RKO (cell line): ENCODE measurements around the gene CKS1B.

Source experiments
- DNase-seq: peaks from one replicate; pipeline ENCODE4 v3.0.0-alpha.2; 2016; ENCODE audit warnings: low spot score

Gene CKS1B

DNA sequence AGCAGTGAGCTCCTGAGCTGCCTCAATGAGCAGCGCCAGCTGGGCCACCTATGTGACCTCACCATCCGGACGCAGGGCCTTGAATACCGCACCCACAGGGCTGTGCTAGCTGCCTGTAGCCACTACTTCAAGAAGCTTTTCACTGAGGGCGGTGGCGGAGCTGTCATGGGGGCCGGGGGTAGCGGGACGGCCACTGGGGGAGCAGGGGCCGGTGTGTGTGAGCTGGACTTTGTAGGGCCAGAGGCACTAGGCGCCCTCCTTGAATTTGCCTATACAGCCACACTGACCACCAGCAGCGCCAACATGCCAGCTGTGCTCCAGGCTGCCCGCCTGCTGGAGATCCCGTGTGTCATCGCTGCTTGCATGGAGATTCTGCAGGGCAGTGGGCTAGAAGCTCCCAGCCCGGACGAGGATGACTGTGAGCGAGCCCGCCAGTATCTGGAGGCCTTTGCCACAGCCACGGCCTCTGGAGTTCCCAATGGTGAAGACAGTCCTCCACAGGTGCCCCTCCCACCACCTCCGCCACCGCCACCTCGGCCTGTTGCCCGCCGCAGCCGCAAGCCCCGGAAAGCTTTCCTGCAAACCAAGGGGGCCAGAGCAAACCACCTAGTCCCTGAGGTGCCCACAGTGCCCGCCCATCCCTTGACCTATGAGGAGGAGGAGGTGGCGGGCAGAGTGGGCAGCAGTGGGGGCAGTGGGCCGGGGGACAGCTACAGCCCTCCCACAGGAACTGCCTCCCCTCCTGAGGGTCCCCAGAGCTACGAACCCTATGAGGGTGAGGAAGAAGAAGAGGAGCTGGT, 40.4 kb downstream of the CKS1B start:
- no peak for DNase-seq

DNA sequence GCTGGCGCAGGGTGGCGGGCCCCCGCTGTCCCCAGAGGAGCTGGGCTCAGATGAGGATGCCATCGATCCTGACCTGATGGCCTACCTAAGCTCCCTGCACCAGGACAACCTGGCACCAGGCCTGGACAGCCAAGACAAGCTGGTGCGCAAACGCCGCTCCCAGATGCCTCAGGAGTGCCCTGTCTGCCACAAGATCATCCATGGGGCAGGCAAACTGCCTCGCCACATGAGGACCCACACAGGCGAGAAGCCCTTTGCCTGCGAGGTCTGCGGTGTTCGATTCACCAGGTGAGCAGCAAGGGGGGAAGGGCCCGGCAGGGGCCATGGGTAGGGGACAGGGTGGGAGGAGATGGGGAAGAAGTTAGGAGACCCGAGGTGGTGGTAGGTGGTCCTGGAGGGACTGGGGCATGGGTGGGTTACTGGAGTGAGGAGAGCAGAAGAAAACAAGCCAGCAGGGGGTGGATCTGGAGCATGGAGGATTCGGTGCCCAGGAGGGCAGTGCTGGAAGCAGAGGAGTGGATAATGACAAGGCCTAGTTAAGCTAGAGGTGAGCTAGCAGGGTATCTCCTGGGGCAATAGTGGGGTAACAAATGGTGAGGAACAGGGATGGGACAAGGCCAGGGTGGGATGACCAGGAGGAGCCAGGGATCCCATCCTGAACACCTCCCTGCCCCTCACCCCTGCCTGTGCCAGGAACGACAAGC, 41.2 kb downstream of the CKS1B start:
- no peak for DNase-seq

DNA sequence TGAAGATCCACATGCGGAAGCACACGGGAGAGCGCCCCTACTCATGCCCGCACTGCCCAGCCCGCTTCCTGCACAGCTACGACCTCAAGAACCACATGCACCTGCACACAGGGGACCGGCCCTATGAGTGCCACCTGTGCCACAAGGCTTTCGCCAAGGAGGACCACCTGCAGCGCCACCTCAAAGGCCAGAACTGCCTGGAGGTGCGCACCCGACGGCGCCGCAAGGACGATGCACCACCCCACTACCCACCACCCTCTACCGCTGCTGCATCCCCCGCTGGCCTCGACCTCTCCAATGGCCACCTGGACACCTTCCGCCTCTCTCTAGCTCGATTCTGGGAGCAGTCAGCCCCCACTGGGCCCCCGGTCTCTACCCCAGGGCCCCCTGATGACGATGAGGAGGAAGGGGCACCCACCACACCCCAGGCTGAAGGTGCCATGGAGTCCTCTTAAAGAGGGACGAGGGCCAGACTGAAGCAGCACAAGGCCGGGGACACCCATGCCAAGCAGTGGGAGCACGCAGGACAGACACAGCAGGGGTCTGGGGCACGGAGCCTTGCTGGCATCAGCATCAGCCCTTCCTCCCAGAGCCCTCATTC, 41.9 kb downstream of the CKS1B start:
- DNase-seq = no peak

DNA sequence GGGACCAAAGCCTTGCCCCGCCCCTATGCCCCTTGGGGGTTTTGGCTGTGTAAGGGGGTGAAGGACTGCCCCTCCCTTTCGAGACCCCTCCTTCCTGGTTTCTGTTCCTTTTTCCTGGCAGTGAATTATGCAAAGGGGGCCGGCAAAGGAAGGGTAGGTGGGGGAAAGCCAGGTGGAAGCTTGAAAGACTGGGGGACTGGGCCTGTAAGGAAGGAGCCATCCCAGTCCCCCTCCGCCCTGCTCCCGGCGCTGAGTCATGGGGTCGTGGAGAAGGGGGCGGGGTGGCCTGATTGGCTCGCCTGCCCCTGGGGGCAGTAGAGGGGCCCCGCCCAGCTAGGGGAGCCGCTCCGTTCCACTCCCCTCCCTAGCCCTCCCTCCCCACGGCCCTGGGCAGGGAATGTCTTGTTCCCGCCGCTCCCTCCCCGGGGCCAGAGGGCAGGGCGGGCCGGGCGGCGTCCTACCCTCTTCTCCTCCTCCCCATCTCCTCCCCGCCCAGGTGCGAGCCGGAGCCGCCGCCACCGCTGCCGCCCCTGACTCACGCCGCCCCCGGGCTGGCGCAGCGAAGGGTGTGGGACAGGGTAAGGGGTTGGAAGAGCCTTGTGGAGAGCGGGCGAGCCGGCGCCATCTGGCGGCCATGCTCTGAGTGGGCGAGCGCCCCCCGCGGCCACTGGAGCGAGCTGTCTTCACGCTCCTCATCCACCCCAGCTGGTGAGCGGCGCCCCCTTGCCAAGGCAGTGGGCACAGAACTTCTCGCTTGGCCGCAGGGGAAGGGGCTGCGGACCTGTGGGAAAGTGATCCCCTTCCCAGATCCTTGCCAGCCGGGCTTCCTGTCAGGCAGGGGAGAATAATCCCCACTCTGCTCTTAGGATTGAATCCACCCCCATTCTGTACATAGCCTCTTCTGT, 42.8 kb downstream of the CKS1B start:
- peak; percentile 92 for DNase-seq

DNA sequence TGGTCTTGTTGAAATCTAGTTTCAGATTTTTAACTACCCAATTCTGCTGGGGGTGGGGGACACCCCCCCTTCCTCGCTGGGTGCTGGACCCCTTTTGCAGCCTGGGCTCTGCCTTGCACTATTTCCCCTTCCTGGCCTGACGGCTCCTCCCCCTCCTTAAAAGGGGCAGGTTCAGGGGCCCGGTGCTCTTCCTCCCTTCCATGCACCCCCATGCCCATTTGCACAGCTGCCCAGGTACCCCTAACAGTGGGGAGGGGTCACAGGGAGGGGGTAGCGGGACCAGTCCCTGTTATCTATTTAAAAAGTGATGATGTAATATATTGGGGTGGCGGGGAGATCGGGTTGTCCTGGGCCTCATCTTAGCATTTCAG, 43.5 kb downstream of the CKS1B start:
- DNase-seq = no peak

DNA sequence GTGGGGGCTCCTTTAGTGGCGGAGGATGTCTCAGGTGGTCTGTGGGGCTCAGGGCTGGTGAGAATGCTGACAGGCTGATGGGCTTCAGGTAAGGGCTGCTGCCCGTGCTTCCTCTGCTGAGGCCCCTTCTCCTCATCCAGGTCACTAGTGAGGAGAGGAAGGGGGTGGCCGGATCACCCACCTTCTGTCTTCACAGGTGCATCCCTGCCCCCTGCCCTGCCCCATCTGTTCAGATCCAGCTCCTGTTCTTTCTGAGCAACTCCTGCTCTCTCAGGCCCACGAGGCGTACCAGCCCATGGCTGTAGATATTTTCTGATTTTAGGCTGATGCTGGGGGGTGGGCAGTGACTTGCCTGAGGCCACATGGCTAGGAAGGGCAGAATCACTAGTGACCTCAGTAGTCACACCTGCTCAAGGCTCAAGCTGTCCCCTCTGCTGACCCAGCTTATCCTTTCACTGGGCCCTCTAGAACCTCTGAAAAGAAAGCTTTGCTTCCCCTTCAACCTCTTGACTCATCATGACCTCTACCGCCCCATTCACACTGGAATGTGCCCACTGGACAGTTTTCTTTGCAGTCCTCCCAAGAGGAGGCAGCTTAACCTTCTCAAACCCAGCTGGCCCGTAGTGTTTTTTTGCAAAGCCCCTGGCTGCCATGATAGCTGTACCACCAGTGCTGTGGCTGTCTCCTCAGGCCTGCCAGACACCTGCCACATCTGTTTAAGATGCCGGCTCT, 44.3 kb downstream of the CKS1B start:
- DNase-seq = no peak

DNA sequence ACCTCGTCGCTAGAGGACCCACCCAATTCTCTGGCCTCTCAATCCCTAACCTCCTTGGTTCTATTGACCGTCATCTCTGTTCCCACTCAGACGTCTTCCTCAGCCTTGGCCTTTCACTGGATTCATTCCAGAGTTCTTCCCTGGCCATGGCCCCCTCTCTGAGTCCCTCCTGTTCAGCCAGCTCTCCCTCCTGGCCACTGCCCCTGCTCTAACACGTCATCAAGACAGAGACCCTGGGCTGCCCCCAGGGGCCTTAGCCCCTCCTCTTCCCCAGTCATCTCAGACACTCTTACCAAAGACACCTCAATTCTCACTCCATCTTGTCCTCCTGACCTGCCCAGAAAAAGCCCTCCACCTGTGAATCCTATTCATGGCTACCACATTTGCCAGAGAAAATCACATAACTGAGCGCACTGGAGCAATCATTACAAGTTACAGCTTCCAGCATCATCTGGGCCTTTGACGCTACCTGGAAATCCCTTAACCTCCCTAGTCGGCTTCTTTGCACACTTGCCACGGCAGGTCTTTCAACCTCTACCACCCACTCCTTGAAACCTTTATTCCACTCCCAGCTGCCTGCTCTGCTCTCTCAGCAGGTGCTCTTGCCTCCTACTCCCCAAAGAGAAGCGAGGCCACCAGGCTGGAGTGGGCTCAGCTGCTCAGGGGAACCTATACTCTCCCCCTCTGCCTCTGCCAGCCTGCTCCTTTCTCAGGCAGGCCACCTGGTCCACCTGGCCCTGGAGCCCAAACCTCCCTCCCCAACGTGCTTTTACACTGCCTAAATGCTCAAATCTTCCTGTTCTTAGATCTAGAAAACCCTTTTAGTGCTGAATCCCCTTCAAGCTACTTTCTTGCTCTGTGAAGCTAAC, 45.1 kb downstream of the CKS1B start:
- no peak for DNase-seq

DNA sequence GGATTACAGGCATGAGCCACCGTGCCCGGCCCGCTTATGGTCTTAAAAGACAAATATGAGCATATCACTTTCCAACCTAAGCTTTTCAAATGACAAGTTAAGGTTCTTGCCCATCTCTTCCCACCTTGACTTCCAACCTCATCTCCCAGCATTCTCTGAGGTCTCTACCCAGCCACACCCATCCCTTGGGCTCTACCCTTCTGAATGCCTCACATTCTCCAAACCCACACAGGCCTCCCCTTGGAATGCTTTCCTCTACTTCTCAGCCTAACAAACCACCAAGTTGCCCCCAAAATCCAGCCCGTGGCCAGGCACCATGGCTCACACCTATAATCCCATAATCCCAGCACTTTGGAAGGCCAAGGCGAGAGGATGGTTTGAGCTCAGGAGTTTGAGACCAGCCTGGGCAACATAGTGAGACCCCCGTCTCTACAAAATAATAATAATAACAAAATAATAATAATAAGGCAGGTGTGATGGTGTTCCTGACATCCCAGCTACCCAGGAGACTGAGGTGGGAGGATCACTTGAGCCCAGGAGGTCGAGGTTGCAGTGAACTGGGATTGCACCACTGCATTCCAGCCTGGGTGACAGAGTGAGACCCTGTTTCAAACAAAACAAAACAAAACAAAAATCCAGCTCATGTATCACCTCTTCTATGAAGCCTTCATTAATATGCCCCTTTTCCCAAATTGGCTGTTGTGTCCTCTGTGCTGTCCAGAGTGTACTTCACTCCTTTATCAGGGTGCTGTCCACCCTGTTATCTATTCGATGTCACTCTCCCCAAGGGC, 47.9 kb downstream of the CKS1B start:
- no peak for DNase-seq

DNA sequence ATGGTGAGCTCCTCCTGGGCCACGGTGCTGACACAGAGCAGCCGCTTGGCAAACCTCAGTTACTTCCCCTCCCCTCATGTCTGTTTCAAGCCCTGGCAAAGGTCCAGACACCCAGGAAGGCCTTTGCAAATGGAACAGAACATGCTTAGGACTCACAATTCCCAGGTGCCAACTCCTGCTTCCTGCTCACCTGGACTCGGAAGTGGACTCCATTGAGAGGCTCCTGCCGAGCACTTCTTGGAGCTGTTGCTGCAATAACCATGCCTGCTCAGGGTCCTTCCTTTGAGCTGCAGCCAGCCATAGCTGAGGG, 48.4 kb downstream of the CKS1B start:
- DNase-seq = no peak

DNA sequence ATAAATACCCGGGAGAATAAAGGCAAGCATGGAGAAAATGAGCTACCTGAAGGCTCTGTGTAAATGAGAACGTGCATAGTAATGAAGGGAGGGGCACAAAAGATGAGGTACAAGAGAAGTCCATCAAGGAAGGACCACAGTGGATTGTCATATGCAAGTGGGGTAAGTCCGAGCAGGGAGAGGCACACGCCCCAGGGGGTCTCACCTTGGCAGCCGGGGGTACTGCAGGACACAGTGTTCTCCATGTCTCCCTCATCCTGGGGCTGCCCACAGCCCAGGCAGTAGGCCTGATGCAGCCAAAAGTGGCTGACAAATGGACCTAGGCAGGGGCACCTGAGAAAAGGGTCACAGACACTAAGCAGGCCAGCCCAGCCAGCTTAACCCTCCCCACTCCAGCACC, 49.1 kb downstream of the CKS1B start:
- DNase-seq = no peak

DNA sequence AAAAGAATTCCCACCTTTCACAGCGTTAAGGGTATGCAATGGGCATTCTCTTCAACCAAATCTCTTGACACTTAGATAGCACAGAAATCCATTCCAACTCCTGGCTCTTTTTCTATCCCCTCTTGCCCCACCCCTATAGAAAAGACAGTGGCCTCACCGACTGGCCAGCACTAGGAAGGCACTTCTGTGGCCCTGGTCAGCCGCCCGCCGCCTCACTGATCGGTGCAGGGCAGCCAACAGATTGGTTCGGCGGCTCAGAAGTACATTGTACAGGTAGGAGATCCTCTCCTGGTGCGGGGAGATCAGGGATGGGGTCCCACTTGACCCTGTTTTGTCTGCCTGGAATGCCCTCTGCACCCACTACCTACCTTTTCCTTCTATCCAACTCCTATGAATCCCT, 49.8 kb downstream of the CKS1B start:
- no peak for DNase-seq

DNA sequence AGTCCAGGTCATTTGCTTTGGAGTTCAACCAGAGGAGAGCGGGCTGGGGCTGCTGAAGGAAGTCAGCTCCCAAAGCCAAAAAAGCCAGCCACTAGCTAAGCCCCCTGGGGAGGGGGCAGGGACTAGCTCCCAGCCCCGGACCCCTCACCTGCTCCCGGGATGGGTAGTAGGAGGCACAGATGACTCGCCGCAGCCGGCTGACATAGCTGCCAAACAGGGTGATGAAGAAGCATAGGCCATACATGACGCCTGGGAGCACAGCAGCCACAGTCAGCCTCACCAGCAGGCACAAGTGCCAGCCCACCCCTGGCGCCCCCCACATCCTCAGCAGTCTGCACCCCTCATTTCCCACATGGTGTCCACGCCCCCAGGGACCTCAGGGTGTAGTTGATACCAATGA, 51.7 kb downstream of the CKS1B start:
- no peak for DNase-seq

DNA sequence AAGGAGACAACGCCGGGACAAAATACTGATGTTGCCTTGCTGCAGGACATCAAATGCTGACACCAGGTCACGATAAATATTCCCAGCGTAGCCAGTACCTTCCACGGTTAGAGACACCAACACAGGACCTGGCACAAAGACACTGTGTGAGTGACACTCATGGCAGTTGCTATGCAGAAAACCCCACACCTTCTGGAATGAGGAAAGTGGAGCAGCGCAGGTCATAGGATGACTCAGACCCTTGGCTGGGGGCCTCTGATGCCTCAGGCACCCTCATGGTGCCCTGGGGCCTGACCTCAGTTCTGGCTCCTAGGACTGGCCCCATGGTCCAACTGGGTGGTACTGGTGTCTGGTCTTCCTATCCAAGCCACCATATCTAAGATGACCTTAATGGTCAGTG, 52.1 kb downstream of the CKS1B start:
- DNase-seq = peak; percentile 29
